Measurements from ENCODE around the gene UNC5CL. TPM values are rescaled to one million over a fixed set of nuclear protein-coding genes. Genes with fewer than 3 reads are reported as not detected.

UNC5CL gene
- total and polyA plus RNA-seq, 9 of the 15 experiments (the other 6 are each of a cell fraction or from before 2014, with no cell fraction given) = 0.07 to 1.8 (median 0.62) TPM; not detected in 1

- DNase-seq (ENCODE audit: extremely low read depth in 1 of 4, low spot score in 3 of 4) (no peak), ATAC-seq (no peak), FAIRE-seq (no peak)
- CTCF ChIA-PET (ENCODE audit: low intra/inter-chr PET ratio) = interaction anchor here (4.0 kb wide), 1 partner anchor 59 kb away, joined by 26 read pairs; no protein-coding TSS in a partner anchor
- H3K9me3 ChIP-seq (replicated peaks; ENCODE audit: control insufficient read depth, insufficient read depth, low read depth, low read length) = no peaks in the 10 kb centered on the region
- intact Hi-C loops (cut with micrococcal nuclease) = loop anchor here (5.0 kb wide), 1 partner anchor 38 kb away; no protein-coding TSS in a partner anchor
- H4K20me1 ChIP-seq (replicated peaks; ENCODE audit: control insufficient read depth, insufficient read depth, low read length) = no peaks in the 10 kb centered on the region
- H3K27ac ChIP-seq (ENCODE audit: extremely low read depth, low read depth, low read length) = no peak overlapping the region
- peaks cover 0 to 5% of the 10 kb centered on the region in 2 experiments; a peak in 2 of 5 replicates for H3K4me1 ChIP-seq (replicated peaks in 1 of 2; ENCODE audit: control insufficient read depth in 2 of 2, insufficient read depth in 2 of 2, low read length in 2 of 2)
- no peaks in the 10 kb centered on the region for H3K27me3 ChIP-seq (ENCODE audit: control insufficient read depth in 2 of 2, insufficient read depth in 2 of 2, low read length in 2 of 2)
- POLR2A ChIA-PET = no interaction called here
- in situ Hi-C loops (cut with MboI) = no loop called here
- H3K79me2 ChIP-seq (ENCODE audit: control insufficient read depth, insufficient read depth, low read length) = no peaks in the 10 kb centered on the region
- H3K9ac ChIP-seq (ENCODE audit: insufficient read depth in 1 of 2, low read depth in 2 of 2, low read length in 2 of 2) = no peak overlapping the region
- peaks cover 73% of the 10 kb centered on the region for H3K36me3 ChIP-seq (ENCODE audit: control insufficient read depth, insufficient read depth, low read length)
- no peak overlapping the region for H2AFZ ChIP-seq (ENCODE audit: low read depth, low read length)
- no peaks in the 10 kb centered on the region for H3K9me1 ChIP-seq (ENCODE audit: control insufficient read depth, insufficient read depth, low read length)
- WGBS (ENCODE audit: insufficient coverage, low coverage, missing lambda C conversion rate) = 55% methylated on average over 4 of the region's 5 CpGs
- no TSS peak for BruUV-seq (replicated peaks)
- H3K4me3 ChIP-seq = no peak overlapping the region
- H3K4me2 ChIP-seq (ENCODE audit: insufficient read depth, low read length) = no peak overlapping the region
- TF ChIP-seq RERE (CRISPR knock-in tag; IDR thresholded peaks at IDR 0.05; ENCODE audit: borderline replicate concordance) (no peak), NR2C2 (CRISPR knock-in tag; IDR thresholded peaks at IDR 0.05) (no peak), NR2C2 (tag; IDR thresholded peaks at IDR 0.05) (no peak), ZNF253 (CRISPR knock-in tag; conservative IDR thresholded peaks at IDR 0.05) (no peak), RB1 (IDR thresholded peaks at IDR 0.05; ENCODE audit: low read depth) (no peak), ATF1 (CRISPR knock-in tag; IDR thresholded peaks at IDR 0.05) (no peak), ATF1 (tag; IDR thresholded peaks at IDR 0.05) (no peak), ZNF140 (CRISPR knock-in tag; IDR thresholded peaks at IDR 0.05) (no peak), CLOCK (CRISPR knock-in tag; IDR thresholded peaks at IDR 0.05; ENCODE audit: borderline replicate concordance) (no peak), ZNF764 (CRISPR knock-in tag; IDR thresholded peaks at IDR 0.05; ENCODE audit: low read depth) (no peak), SFPQ (IDR thresholded peaks at IDR 0.05; ENCODE audit: low read depth, low read length) (no peak), ESRRB (CRISPR knock-in tag; IDR thresholded peaks at IDR 0.05; ENCODE audit: borderline replicate concordance) (no peak), ELF1 (tag; IDR thresholded peaks at IDR 0.05) (no peak)
Observed at GRCh38 chr6:41064841-41065240, 25.8 kb upstream of the UNC5CL start.

Data from K562 (cell line).